Spleen (tissue), 11 donors: Measurements from ENCODE around the gene DCTPP1. TPM values are rescaled to one million over a fixed set of nuclear protein-coding genes. Genes with fewer than 3 reads are reported as not detected.

ENCODE experiments used
- DNase-seq: peaks from one replicate; pipeline ENCODE4 v3.0.0-alpha.2; 2020
- H3K27ac ChIP-seq, 8 donors: fragments of 200-600 bp; sonication (generic) in 7 of 8; 1 replicate in 4 of 8; 2 replicates in 4 of 8; pipeline versions ENCODE4 v1.5.0 to v1.8.0; 2016 to 2021; ENCODE audit warnings: inconsistent platforms in 4 of 8, mild to moderate bottlenecking in 4 of 8, moderate library complexity in 1 of 8
- H3K27me3 ChIP-seq, 7 donors: fragments of 200-600 bp; sonication (generic) in 6 of 7; replicated peaks in 1 of 7; 1 replicate in 4 of 7; 2 replicates in 3 of 7; pipeline versions ENCODE4 v1.5.0 to v1.8.0; 2016 to 2021; ENCODE audit warnings: inconsistent platforms in 3 of 7, mild to moderate bottlenecking in 1 of 7
- H3K36me3 ChIP-seq, 6 donors: fragments of 200-600 bp; sonication (generic) in 5 of 6; 1 replicate in 4 of 6; 2 replicates in 2 of 6; pipeline versions ENCODE4 v1.5.0 to v1.8.0; 2016 to 2021; ENCODE audit warnings: inconsistent platforms in 2 of 6
- H3K4me1 ChIP-seq, 6 donors: fragments of 200-600 bp; sonication (generic) in 5 of 6; 1 replicate in 3 of 6; 2 replicates in 3 of 6; pipeline versions ENCODE4 v1.5.0 to v1.8.0; 2016 to 2021; ENCODE audit warnings: inconsistent platforms in 3 of 6
- H3K4me3 ChIP-seq, 8 donors: fragments of 200-600 bp; sonication (generic) in 7 of 8; 1 replicate in 4 of 8; 2 replicates in 4 of 8; pipeline versions ENCODE4 v1.5.0 to v1.8.0; 2016 to 2021; ENCODE audit warnings: inconsistent platforms in 4 of 8, mild to moderate bottlenecking in 4 of 8, moderate library complexity in 2 of 8
- H3K9me3 ChIP-seq, 8 donors: fragments of 200-600 bp; sonication (generic) in 7 of 8; 1 replicate in 4 of 8; 2 replicates in 4 of 8; pipeline versions ENCODE4 v1.5.0 to v1.8.0; 2016 to 2021; ENCODE audit warnings: inconsistent platforms in 4 of 8
- POLR2A ChIP-seq, 3 donors: fragments of 450-650 bp; IDR thresholded peaks; one replicate each; pipeline ENCODE4 v1.5.1; 2017; ENCODE audit warnings: antibody characterized with exemption in 3 of 3, mild to moderate bottlenecking in 1 of 3
- POLR2AphosphoS5 ChIP-seq, 3 donors: sonication (generic); formaldehyde crosslinking; IDR thresholded peaks; one replicate each; pipeline ENCODE4 v1.5.1; 2017; ENCODE audit warnings: antibody characterized with exemption in 3 of 3
- WGBS, 5 donors: extraction: QIAGEN DNeasy Blood & Tissue Kit in 3 of 5; methylation state at CpG; one replicate each; pipeline versions ENCODE4 v1.1.5 to v1.1.7; 2013 to 2018; 5-methylcytosine and 5-hydroxymethylcytosine counted together
- intact Hi-C: fragments of 100-400 bp; cut with DNase I; formaldehyde crosslinking; loops from one replicate; pipeline ENCODE4 v1.15.0; 2023; ENCODE audit warnings: low total_unique reads
- polyA plus RNA-seq, 3 donors: library from polyadenylated mRNA; stranded (reverse); fragments of 200-250 nt; gene quantifications; one replicate each; pipeline ENCODE4 v1.2.1, GENCODE V29; 2013
- total RNA-seq, 7 donors: library from RNA; depleted of rRNA in 3 of 7; stranded (reverse); fragments of >200 nt in 3 of 7; fragmentation: NEBNext Ultra II Directional in 4 of 7; extraction: Animal tissue kit (Norgen Biotek cat#: 25700) in 4 of 7; gene quantifications; one replicate each; pipeline versions ENCODE4 v1.1.0 to v1.2.1, GENCODE V29; 2016 to 2021
- TF ChIP-seq, protein P1 (sequence below), 11 experiments: fragments of 200-600 bp in 7 of 11; fragments of 450-650 bp in 4 of 11; sonication (generic) in 4 of 11; IDR thresholded peaks in 8 of 11; conservative IDR thresholded peaks in 3 of 11; 1 replicate in 7 of 11; 2 replicates in 4 of 11; pipeline versions ENCODE4 v1.4.0 to v1.8.0; 2016 to 2021; ENCODE audit warnings: antibody characterized with exemption in 11 of 11, inconsistent platforms in 4 of 11, mild to moderate bottlenecking in 1 of 11
- donor health status: healthy with polysubstance abuse.
- donor health status: DM: no; HTN: no; CAD: no; lungs with moderate emphysema.
- donor health status: DM: no; HTN: no; CAD: no.
- donor health status: Bipolar disorder and iron deficiency.
- donor health status: healthy.
- donor health status: DM: no; HTN: no; CAD: no.
- donor health status: DM: yes; HTN: yes; CAD: no.

The DCTPP1 gene
- total and polyA plus RNA-seq, 10 donors, result 17.6 to 49.1 (median 29.0) TPM

- no peaks in the 10 kb centered on the region for H3K27me3 ChIP-seq
- TF ChIP-seq POLR2AphosphoS5 (IDR thresholded peaks at IDR 0.05) (peak; percentile 75 to 86 (median 82)), POLR2A (IDR thresholded peaks at IDR 0.05) (no peak)
- TF ChIP-seq, protein P1, sequence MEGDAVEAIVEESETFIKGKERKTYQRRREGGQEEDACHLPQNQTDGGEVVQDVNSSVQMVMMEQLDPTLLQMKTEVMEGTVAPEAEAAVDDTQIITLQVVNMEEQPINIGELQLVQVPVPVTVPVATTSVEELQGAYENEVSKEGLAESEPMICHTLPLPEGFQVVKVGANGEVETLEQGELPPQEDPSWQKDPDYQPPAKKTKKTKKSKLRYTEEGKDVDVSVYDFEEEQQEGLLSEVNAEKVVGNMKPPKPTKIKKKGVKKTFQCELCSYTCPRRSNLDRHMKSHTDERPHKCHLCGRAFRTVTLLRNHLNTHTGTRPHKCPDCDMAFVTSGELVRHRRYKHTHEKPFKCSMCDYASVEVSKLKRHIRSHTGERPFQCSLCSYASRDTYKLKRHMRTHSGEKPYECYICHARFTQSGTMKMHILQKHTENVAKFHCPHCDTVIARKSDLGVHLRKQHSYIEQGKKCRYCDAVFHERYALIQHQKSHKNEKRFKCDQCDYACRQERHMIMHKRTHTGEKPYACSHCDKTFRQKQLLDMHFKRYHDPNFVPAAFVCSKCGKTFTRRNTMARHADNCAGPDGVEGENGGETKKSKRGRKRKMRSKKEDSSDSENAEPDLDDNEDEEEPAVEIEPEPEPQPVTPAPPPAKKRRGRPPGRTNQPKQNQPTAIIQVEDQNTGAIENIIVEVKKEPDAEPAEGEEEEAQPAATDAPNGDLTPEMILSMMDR (IDR thresholded peaks at IDR 0.05 in 8 of 11, conservative IDR thresholded peaks at IDR 0.05 in 3 of 11), result peak in 6 of 11 experiments; percentile 8 to 59 (median 42)
- H3K9me3 ChIP-seq, result no peaks in the 10 kb centered on the region
- DNase-seq, result peak; percentile 96
- H3K27ac ChIP-seq, result peak within 1 kb of the TSS; percentile 55 to 82 (median 76)
- H3K4me1 ChIP-seq, result peaks cover 10 to 61% (median 41%) of the 10 kb centered on the region in 6 donors
- peak within 1 kb of the TSS; percentile 57 to 87 (median 82) for H3K4me3 ChIP-seq
- 0 to 1% (median 0%) methylated on average over 38 to 103 of the region's 103 CpGs for WGBS, 5 donors
- intact Hi-C loops, result no loop called here
- peaks cover 0 to 20% (median 13%) of the 10 kb centered on the region in 6 donors for H3K36me3 ChIP-seq
Observed at GRCh38 chr16:30395155-30395991, 34.5 kb downstream of the DCTPP1 start, which contains the start of gene ZNF48. TSS of gene ZNF48 (plus strand) at chr16:30395420. CDS start at chr16:30395795, 375 bp downstream.

DNA sequence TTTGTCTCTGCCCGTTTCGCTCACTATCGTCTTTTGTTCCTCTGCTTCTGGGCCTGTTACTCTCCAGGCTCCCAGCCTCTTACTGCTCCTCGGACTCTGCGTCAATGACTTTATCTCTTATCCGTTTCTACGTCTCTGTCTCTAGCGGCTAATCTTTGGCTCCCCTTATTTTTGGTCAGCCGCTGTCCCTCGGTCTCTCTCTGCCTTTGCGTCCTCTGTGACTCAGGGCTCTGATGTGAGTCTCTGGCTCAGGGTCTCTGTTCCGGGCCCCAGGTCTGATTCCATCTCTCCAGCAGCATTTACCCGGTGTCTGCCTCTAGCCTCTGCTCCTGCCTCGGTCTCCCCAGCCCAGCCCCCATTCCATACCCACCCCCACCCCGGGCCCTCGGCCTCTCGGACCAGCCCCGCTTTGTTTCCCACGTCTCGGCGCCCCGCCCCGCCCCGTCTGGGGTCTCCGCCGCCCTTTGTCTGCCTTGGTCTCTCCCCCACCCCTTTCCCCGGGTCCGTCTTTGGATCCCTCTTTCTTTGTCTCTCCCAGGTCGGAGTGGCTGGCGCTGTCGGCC is 35.2 kb downstream of the DCTPP1 start:
- Histone ChIP-seq H3K27ac (peak overlapping the region; percentile 55 to 82 (median 76)), H3K4me1 (peaks cover 10 to 54% (median 35%) of the 10 kb centered on the region in 6 donors), H3K36me3 (peaks cover 0 to 20% (median 13%) of the 10 kb centered on the region in 6 donors), H3K27me3 (no peaks in the 10 kb centered on the region), H3K9me3 (no peaks in the 10 kb centered on the region), H3K4me3 (peak overlapping the region; percentile 57 to 87 (median 82))
- intact Hi-C loops, result no loop called here
- 15 to 20% (median 18%) methylated on average over 31 of the region's 31 CpGs for WGBS, 5 donors
- DNase-seq, result no peak
- TF ChIP-seq POLR2A (IDR thresholded peaks at IDR 0.05) (no peak), POLR2AphosphoS5 (IDR thresholded peaks at IDR 0.05) (no peak)
- TF ChIP-seq, protein P1 (IDR thresholded peaks at IDR 0.05 in 8 of 11, conservative IDR thresholded peaks at IDR 0.05 in 3 of 11), result no peak

GRCh38 chr16:30383521-30383920 is 46.3 kb downstream of the DCTPP1 start:
- no peaks in the 10 kb centered on the region for H3K27me3 ChIP-seq
- peaks cover 0 to 11% (median 0%) of the 10 kb centered on the region in 6 donors for H3K36me3 ChIP-seq
- H3K4me1 ChIP-seq, result peaks cover 16 to 59% (median 40%) of the 10 kb centered on the region in 6 donors
- intact Hi-C loops, result no loop called here
- no peak overlapping the region for H3K4me3 ChIP-seq
- no peak for DNase-seq
- H3K27ac ChIP-seq, result peak overlapping the region in 7 of 8 donors; percentile 55 to 100 (median 83)
- TF ChIP-seq, protein P1 (IDR thresholded peaks at IDR 0.05 in 8 of 11, conservative IDR thresholded peaks at IDR 0.05 in 3 of 11), result no peak
- TF ChIP-seq POLR2AphosphoS5 (IDR thresholded peaks at IDR 0.05), result no peak
- TF ChIP-seq POLR2A (IDR thresholded peaks at IDR 0.05), result no peak
- WGBS, 5 donors, result 55 to 65% (median 61%) methylated on average over 2 of the region's 2 CpGs
- H3K9me3 ChIP-seq, result no peaks in the 10 kb centered on the region
